ENCODE measurements around the gene NFASC.

NFASC gene

GRCh38 chr1:204889681-204890383 is 19.2 kb downstream of the NFASC start:
- DNase-seq (ENCODE audit: low read depth), result no peak

GRCh38 chr1:204891860-204892259 is 21.2 kb downstream of the NFASC start:
- DNase-seq (ENCODE audit: low read depth), result no peak

- no peak for DNase-seq (ENCODE audit: low read depth)
Observed at GRCh38 chr1:204894031-204894430, 23.4 kb downstream of the NFASC start.

- no peak for DNase-seq (ENCODE audit: low read depth)
Observed at GRCh38 chr1:204894606-204895005, 23.9 kb downstream of the NFASC start.

- no peak for DNase-seq (ENCODE audit: low read depth)
Observed at GRCh38 chr1:204896023-204896422, 25.4 kb downstream of the NFASC start.

- no peak for DNase-seq (ENCODE audit: low read depth)
Observed at GRCh38 chr1:204896787-204897469, 26.3 kb downstream of the NFASC start.

- DNase-seq (ENCODE audit: low read depth), result no peak
Observed at GRCh38 chr1:204900721-204901120, 30.1 kb downstream of the NFASC start.

- DNase-seq (ENCODE audit: low read depth), result no peak
Observed at GRCh38 chr1:204902671-204903070, 32.0 kb downstream of the NFASC start.

- no peak for DNase-seq (ENCODE audit: low read depth)
Observed at GRCh38 chr1:204904228-204904810, 33.7 kb downstream of the NFASC start.

- DNase-seq (ENCODE audit: low read depth), result no peak
Observed at GRCh38 chr1:204909109-204909508, 38.4 kb downstream of the NFASC start.

- DNase-seq (ENCODE audit: low read depth), result no peak
Observed at GRCh38 chr1:204915861-204916495, 45.3 kb downstream of the NFASC start.

- DNase-seq (ENCODE audit: low read depth), result no peak
Observed at GRCh38 chr1:204917802-204918201, 47.1 kb downstream of the NFASC start.

GRCh38 chr1:204920511-204920910 is 49.8 kb downstream of the NFASC start:
- no peak for DNase-seq (ENCODE audit: low read depth)

GRCh38 chr1:204920967-204921366 is 50.3 kb downstream of the NFASC start:
- DNase-seq (ENCODE audit: low read depth), result no peak

- no peak for DNase-seq (ENCODE audit: low read depth)
Observed at GRCh38 chr1:204921855-204922516, 51.3 kb downstream of the NFASC start.

- DNase-seq (ENCODE audit: low read depth), result no peak
Observed at GRCh38 chr1:204923201-204923600, 52.5 kb downstream of the NFASC start.

- DNase-seq (ENCODE audit: low read depth), result no peak
Observed at GRCh38 chr1:204923626-204924012, 53.0 kb downstream of the NFASC start.

- DNase-seq (ENCODE audit: low read depth), result peak; percentile 38
Observed at GRCh38 chr1:204924013-204924759, 53.5 kb downstream of the NFASC start.

- no peak for DNase-seq (ENCODE audit: low read depth)
Observed at GRCh38 chr1:204925701-204926100, 55.0 kb downstream of the NFASC start.

GRCh38 chr1:204927673-204928641 is 57.3 kb downstream of the NFASC start:
- no peak for DNase-seq (ENCODE audit: low read depth)
